GM18508 (cell line): ENCODE measurements around the gene UQCRC2.
"Not testable (repeated sequence)": the region's sequence is repeated elsewhere in the genome, so short reads cannot be mapped to it uniquely, and the experiment has no call there.

Source experiments
- ATAC-seq: cut with Tn5 transposase; IDR thresholded peaks from one replicate; pipeline ENCODE4 v1.9.1; 2021; ENCODE audit warnings: moderate number of reproducible peaks; ENCODE audit not compliant: insufficient read depth, unreplicated experiment

UQCRC2 gene

DNA sequence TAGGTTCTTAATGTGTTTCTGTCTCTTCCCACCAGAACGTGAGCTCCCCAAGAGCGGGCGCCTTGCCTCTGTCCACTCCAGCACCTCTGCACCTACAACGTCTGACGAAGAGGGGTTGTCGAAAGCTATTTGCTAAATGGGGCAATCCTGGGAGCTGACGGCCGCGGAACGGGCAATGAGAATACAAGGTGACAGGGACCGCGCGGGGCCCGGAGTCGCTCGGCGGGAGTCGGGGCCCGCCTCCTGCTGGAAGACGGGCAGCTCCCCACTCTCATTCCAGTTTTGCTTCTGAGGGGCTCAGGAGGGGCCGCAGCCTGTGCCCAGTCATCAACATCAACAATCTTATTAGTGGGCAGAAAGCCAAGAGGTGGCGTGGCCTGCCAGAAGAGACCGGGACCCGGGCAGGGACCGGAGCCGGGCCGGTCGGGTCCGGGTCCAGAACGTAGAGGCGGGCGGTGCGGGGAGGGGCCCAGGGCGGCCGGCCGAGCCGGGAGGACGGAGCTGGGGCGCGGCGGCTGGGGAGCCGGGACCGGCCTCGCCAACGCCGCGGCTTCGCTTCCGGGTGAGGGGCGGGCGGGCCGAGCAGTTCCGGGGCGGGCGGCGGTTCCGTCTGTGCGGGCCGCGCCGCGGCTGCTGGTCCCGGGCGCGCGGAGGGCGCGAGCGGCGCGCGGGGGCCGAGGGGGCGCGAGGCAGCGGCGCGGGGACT is 54.5 kb downstream of the UQCRC2 start, which contains the start of gene MOSMO:
Gene MOSMO, plus strand, starts transcription at position 603 of the 706 bp plus-strand sequence. CDS start 191 bp downstream, outside the sequence.
- ATAC-seq: no peak

- no peak for ATAC-seq
These were observed 55.3 kb downstream of the UQCRC2 start for GRCh38 chr16:22008215-22009059.

GRCh38 chr16:22010902-22011301 is 57.7 kb downstream of the UQCRC2 start:
- ATAC-seq: no peak

- ATAC-seq: no peak
These were observed 59.1 kb downstream of the UQCRC2 start for GRCh38 chr16:22012241-22012640.

DNA sequence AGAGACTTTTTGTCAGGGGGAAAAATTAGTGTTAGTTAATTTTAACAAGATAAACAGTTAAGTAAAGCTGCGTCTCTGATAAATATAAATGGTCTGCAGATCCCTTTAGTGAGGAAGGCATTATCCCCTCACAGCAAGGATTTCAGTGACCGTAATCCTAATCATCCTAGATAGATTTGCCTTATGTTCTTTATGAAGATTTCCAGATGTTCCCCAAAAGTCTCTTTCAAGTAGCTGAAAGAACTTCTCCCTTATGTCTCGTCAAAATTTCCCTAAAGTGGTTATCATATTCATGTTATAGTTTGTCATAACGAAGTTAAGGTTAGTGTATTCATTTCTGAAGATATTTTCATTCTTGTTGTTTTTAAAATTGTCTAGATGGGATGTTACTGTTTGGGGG is 60.3 kb downstream of the UQCRC2 start:
- no peak for ATAC-seq

DNA sequence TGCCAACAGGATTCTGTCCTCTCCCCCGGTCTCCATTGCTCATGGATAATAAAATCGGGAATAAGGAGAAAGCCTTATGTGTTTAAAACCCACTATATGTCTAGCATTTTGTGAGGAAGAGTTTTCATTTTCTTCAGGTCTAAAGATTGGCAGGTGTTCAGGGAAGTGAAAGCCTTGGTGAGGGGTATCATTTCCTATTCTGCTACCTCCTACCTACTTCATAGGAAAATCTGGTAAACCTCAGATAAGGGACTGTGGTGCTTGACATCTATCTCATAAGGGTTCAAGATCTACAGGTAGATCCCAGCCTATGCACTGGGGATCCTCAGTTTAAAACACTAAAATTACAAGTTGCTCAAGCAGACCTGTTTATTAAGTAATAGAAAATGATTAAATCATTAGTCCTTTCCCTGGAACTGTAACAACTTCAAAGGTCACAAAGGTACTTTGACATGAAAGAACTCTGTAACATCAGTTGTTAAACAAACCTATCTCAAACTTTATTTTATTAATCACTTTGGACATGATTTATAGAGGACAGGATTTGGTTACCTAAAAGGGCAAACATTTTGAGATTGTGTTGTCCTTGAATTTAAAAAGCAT is 61.2 kb downstream of the UQCRC2 start:
- no peak for ATAC-seq

DNA sequence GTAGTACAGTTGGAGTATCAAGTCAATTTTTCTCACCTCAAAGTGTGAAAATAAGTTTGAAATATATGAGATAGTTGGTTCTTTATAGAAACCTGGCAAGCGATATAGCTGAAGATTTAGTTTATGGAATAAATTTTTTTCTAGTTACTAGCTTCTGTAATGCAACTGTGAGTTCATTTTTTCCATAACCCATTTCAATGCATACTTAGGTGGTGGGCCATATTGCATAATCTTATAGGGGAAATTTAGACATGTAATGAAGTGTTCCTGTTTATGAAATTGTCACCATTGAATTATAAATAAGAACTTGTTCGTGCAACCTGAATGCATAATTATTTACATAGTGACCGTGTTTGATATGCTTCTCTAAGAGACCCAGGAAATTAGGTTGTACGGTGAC is 63.8 kb downstream of the UQCRC2 start:
- ATAC-seq: no peak

DNA sequence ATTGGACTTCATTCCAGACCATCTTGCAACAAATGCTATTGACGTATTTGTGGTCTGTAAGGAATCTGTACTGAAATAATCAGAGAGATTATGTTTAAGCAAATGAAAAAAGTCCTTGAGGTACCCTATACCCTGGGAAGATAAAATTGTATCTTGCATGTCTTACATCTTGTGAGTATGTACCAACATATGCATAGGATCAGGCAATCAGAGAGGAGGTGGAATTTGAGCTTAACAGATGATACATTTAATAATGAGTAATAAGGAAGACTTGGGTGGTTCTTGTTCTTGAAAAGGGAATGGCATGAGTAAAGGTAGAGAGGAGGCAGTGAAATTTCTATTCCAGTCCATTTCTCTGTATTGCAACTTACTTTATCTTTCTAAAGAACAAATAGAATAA is 65.4 kb downstream of the UQCRC2 start:
- no peak for ATAC-seq

GRCh38 chr16:22022151-22022550 is 69.0 kb downstream of the UQCRC2 start:
- ATAC-seq: no peak

- ATAC-seq: no peak
These were observed 70.3 kb downstream of the UQCRC2 start for GRCh38 chr16:22023505-22023904.

DNA sequence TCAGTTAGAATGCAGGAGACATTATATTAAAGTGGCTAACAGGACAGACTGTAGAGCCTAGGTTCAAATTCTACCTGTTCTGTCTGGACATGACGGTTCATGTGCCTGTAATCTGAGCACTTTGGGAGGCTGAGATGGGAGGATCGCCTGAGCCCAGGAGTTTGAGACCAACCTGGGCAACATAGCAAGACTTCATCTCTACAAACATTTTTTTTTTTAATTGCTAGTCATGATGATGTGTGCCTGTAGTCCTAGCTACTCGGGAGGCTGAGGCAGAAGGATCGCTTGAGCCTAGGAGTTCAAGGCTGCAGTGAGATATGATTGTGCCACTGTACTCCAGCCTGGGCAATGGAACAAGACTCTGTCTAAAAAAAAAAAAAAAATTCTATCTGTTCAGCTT is 71.6 kb downstream of the UQCRC2 start:
- not testable (repeated sequence) for ATAC-seq

DNA sequence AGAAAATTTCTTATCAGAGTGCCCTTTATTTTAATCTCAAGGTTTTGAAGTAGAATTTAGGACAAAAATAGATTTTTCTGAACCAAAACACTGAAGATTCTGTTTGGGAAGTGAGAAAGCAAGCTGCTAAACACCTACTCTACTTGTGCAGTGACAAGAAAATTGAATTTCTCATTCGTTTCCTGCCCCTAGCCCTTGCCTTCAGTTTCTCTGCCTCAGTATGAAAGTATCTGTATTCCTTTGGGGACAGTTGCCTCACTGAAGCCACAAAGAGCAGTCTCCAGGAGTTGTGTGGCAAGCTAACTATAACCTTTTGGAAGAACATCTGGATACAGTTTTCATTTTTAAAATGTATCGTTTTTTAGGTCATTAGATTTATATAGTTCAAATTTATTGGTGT is 74.5 kb downstream of the UQCRC2 start:
- no peak for ATAC-seq

DNA sequence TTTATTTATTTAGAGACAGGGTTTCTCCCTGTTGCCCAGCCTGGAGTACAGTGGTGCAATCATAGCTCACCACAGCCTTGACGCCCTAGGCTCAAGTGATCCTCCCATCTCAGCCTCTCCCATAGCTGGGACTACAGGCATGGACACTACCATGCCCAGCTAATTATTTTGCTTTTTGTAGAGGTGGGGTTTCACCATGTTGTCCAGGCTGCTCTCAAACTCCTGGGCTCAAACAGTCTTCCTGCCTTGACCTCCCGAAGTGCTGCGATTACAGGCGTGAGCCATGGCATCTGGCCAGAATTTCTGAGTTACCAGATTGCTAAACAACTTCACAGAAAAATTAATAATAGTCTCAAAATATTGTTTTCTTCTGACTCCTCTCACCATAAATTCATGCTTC is 76.5 kb downstream of the UQCRC2 start:
- ATAC-seq: no peak

GRCh38 chr16:22030087-22030812 is 77.1 kb downstream of the UQCRC2 start:
- ATAC-seq: no peak

- ATAC-seq: no peak
These were observed 78.4 kb downstream of the UQCRC2 start for GRCh38 chr16:22031483-22032083.
